ENCODE results near the gene DLX5.
A peak's percentile ranks its signal among the peaks of the same experiment; 100 is the strongest.
"Not testable (repeated sequence)": the region's sequence is repeated elsewhere in the genome, so short reads cannot be mapped to it uniquely, and the experiment has no call there.

The DLX5 gene

DNA sequence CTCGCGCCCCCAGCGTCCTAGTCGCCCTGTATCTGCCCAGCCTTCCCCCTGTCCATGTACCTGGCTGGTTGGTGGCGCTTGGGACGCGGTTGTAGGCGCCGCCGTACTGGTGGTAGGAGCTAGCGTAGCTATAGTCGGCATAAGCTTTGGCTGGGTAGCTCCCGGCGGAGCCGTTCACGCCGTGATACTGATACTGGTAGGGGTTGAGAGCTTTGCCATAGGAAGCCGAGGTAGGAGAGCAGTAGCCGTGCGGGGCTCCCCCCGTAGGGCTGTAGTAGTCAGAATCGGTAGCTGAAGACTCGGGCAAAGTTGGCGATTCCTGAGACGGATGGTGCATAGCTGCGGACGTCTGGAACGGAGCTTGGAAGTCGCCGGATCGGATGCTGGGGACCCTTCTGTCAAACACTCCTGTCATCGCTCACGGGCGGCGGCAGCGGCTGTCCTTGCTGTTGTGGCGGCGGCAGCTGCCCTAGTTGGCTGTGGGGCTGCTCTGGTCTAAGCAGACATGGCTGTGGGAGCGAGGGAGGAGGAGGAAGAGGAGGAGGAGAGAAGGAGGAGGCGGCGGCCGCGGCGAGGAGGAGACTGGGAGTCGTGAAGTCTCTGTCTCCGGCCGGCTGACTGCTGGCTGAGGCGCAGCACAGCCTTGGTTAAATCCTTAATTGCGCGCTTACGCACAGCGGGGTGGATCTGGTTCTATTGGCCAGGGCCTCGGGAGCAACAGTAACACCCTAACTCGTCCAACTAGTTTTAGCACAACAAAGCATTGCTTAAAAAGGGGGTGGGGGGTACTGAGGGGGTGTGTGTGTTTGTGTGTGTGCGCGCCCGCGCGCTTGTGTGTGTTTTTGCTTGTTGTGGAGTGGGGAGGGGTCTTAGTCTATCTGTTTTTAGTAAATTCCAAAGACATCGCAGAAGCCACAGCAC, at the start of gene DLX5:
TSS of gene DLX5 (minus strand) at position 623 of the 921 bp plus-strand sequence. CDS start at position 415, 208 bp downstream.
- DNase-seq (ENCODE audit: low read depth), result peak; percentile 10

DNA sequence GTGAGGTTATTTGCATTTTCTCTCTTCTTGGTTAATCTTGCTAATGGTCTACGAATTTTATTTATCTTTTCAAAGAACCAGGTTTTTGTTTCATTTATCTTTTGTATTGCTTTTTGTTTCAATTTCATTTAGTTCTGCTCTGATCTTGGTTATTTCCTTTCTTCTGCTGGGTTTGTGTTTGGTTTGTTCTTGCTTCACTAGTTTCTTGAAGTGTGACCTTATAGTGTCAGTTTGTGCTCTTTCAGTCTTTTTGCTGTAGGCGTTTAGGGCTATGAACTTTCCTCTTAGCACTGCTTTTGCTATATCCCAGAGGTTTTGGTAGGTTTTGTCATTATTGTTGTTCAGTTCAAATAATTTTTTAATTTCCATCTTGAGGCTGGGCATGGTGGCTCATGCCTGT, 47.4 kb upstream of the DLX5 start:
- not testable (repeated sequence) for DNase-seq (ENCODE audit: low read depth)

DNA sequence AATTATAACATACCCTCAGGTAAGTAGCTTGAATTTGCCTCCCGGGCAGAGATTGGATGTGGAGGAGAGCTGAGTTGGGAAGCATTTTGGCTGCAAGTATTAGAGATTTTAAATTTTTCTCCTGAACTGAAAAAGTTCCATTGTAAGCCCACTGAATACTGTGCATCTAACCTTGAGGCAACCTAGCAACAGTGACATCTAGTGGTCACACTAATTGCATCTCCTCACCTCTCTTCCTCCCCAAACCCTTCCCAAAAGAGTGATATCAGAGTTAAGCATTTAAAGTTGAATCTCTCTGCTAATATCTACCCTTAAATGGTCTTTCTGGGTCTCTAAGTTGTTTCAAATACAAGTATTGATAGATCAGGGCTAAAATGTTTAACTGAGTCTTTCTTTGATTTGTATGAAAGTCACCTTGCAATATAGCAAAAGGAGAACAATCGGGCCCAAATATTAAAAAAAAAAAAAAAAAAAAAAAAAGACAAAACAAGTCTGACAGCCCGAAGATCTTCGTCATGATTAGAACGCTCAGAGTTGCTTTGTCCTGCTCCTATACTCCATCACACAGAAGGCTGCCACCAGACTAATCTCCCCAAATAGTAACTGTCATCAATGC, 40.4 kb upstream of the DLX5 start:
- DNase-seq (ENCODE audit: low read depth), result peak; percentile 11

DNA sequence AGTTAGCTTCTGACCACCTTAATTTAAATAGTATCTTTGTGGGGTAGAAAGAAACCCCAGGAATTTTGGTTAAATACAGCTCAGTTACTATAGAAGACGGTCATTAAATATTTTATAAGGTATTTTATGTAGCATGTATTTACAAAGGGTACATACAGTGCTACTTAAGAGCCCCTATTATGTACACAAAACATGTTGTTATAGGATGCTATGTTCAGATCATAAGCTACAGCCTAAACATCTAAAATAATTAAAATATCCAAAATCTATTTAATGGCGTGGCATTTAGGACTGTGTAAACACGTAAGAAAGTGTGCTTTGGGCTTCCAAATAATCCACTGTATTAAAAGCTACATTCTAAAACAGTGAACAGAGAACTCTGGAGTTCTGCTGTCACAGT, 39.4 kb upstream of the DLX5 start:
- DNase-seq (ENCODE audit: low read depth), result no peak

DNA sequence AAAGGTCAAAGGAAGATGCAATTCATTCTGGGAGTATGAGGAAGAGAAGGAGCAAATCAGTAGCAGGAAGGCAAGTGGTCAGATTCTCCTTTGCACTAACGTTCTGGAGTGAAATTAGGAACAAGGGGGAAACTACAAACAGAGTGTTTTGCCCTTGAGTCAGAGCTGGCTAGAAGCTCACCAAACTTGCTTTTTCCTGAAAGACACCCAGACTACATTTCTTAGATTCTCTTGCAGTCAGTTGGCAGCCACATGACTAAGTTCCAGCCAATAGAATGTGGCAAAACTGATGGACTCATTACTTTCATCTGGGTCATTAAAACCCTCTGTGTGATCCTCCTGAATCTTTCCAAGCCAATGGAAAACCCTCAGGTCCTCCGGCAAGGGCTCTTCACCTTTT, 18.6 kb upstream of the DLX5 start:
- DNase-seq (ENCODE audit: low read depth), result peak; percentile 33

DNA sequence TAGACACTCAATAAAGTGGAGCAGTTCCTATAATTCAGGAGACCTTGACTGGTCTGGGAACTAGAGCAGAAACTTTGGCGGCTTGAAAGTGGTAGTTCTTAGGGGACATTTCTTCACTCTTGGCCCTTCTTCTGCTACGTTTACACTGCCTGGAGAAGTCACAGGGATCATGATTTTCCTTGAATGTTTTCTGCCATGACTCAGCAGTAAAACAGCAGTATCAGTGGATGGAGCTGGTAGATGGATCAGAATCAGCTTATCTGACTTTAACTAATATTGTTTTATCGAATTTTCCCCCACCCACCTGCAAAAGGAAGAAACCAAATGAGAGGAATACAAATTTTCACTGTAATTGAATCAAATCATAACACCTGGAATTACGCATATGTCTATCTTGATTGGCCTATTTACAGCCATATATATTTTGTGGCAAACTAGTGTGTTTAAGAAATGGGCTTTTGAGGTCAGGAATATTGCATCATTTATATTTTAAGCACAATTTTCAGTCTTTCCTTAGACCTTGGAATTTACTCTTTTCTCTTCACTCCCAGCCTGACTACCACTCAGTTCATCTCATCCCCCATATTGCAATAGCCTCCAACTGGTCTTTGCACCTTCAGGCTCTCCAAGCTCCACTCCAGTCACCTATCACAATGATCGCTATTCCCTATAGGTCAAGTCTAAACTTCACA, 14.9 kb upstream of the DLX5 start:
- DNase-seq (ENCODE audit: low read depth), result no peak

DNA sequence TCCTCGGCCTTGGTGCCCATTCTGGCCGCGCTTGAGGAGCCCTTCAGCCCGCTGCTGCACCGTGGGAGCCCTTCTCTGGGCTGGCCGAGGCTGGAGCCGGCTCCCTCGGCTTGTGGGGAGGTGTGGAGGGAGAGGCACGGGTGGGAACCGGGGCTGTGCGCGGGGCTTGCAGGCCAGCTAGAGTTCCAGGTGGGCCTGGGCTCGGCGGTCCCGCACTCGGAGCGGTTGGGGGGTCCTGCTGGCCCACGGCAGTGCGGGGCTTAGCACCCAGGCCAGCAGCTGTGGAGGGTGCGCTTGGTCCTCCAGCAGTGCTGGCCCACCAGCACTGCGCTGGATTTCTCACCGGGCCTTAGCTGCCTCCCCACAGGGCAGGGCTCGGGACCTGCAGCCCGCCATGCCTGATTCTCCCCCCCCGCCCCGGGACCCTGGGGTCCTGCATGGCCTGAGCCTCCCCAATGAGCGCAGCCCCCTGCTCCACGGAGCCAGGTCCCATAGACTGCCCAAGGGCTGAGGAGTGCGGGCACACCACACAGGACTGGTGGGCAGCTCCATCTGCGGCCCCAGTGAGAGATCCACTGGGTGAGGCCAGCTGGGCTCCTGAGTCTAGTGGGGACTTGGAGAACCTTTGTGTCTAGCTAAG, 9.7 kb upstream of the DLX5 start:
- DNase-seq (ENCODE audit: low read depth), result not testable (repeated sequence)

DNA sequence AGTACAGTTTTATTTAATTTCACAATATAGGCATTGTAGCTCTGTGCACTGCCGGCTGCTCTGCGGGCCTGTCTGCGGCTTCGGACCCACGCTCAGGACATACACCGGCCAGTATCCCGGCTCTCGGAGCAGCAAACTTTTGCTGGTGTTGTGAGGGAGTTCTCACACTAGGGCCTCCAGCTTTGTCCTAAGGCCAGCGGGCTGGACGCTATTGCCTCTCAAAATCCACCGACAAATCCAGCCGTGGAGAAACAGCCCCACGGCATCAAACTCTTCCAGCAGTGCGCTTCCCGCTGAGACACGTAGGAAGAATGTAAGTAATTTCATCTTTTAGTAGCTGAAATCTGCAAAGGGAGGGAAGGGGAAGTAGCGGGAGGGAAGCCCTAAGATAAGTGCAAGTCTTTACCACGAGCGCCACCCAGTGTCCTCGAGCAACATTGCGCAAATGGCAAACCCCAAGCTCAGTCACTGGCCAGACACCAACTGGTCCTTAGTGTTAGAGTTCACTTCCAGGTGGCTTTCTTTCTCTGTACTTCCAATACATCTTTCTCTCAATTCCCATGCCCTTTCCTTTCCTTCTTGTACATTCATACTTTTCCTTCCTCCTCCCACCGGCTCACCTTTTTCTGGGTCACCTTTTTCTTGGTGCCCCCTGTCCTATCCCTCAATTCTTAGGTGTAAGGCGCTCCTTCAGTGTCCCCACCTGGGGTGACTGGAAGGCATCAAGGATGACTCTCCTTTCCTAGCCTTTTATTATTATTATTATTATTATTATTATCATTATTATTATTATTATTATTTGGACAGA, 3.0 kb upstream of the DLX5 start:
- peak; percentile 53 for DNase-seq (ENCODE audit: low read depth)

DNA sequence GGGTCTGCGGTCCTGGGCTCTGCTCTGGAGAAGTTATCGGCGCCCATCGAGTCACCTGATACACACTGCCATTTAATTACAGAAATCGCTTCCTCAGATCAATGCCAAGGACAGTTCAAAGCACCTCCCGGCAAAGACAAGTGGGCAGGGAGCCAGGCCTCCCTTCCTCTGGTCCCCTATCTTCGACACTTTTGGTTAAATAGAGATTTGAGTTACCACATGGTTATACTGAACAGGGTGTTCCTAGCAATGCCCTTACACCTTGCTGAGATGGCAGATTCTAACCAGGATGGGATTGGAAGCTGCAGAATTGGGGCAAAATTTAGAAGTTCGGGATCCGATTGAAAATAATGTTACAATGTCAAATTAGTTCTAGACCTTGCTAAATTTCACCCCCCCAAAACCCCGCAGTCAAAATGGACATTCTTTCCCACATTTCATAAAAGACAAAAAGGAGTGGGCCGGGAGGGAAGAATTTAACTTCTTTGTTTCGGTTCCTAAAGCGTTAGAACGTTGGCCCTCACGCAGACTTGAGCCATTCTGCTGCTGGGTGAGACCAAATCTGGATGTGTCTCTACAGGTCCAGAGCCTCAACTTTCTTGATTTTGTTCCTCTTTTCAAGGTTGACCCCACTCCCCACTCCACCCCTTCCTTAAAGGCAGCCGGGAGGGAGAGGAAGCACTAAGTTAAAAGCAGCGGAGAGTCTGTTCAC, 2.2 kb upstream of the DLX5 start:
- no peak for DNase-seq (ENCODE audit: low read depth)

DNA sequence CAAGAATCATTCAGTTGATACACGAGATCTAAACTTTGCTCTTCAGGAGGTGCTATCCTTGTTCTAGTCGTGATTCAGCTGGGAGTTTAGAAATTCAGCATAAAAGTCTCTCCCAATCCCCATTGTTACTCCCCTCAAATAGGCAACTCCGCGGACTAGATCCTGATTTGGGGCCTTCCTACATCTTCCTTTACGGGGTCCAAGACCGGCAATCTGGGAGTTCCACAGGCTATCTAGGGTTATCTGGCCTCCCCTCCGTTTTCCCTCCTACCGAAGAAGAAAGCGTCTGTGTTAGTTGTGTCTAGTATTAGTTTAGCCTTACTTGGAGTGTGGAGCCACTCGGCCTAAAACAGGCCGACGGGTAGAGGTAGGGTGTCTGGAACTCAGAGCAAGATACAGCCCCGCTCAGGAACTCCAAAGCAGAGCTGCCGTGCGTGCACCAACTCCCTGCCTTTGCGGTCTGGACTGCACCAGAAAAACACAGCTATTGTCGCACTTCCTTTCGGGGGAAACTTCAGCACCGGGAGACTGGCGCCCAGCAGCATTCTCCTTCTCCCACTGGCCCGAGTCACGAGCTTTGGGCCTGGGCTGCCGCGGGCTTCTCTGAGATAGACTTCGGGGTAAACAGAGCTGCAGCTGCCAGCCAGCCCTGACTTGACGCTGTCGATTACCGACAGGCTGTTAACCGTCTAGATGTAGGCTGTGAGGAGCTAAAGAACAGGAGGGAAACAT, 1.5 kb upstream of the DLX5 start:
- DNase-seq (ENCODE audit: low read depth), result no peak

DNA sequence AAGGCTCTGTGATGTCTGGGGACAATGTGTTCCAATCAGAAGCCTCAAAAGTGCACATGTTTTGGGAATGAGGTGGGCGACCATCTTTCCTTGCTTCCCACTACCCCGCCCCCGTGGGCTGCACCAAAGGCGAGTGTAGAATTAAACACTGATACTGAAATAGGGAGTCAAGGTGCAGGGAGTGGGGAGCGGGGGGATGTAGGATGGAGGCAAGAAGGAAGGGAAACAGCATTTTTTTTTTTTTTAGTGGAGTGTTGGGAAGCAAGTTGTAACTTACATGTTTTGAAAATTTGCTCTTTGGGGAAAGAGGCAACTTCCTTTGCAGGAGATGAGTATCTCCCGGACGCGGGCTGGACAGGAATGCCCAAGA, 484 bp upstream of the DLX5 start:
- DNase-seq (ENCODE audit: low read depth), result no peak

DNA sequence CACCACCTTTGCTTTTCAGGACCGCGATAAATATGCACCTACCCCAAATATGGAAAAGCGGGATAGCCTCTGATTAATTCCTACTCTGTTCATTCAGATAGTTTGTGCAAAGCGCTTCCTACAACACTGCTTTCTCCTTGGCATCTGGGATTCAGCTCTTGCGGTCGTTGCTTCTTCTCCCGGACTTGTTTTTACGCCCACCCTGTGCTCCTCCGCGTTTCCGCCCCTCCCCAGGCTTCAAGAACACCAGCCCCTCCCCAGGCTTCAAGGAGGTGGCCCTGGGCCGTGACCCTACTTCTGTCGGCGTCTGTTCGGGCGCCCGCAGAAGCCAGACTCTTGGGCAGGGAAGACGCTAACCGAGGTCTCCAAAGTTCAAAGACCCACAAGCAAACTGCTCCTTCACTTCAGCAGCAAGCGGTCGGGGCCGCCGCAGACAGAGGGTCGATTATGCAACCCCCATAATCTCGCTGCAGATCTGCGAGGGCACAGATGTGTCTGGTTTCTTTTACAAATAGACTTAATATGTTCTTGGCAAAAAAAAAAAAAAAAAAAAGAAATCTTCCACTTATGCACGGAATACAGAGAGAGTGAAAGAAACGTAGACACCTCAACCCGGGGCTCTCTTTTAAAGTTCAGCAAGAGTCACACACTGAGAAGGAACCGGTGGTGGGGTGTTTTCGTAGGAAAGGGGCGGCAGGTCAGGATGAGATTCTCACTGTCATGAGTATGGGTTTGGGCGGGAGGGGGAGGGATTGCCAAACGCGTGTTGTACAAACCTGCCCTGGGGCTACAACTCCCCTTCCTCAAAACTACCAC, 1.9 kb downstream of the DLX5 start:
- DNase-seq (ENCODE audit: low read depth), result no peak

DNA sequence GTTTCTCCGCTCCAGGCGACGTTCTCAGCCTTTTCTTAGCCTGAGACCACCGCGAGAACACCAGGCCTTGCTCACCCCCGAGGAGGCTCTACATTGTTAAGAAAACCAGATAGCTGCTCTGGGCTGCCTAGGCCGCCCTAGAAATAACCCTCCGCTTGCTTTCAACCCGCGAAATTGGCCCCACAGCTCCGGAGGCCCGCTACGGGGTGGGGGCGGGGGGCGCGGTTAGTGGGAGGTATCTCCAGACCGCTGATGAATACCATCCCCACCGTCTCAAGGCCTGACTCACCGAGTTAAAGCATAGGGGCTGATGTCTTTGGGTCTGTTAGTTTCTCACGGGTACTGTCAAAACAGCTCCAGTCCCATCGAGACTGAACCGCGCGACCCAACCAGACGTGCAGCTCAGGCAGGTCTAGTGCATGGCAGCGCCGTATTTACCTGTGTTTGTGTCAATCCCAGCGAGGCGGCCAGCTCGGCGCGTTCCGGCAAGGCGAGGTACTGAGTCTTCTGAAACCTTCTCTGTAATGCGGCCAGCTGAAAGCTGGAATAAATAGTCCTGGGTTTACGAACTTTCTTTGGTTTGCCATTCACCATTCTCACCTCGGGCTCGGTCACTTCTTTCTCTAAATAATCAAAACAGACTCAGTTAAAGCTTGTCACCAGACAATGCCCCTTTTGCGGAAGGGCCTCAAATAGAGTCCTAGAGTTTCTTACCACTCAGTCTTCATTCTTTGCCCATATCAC, 2.7 kb downstream of the DLX5 start:
- no peak for DNase-seq (ENCODE audit: low read depth)

DNA sequence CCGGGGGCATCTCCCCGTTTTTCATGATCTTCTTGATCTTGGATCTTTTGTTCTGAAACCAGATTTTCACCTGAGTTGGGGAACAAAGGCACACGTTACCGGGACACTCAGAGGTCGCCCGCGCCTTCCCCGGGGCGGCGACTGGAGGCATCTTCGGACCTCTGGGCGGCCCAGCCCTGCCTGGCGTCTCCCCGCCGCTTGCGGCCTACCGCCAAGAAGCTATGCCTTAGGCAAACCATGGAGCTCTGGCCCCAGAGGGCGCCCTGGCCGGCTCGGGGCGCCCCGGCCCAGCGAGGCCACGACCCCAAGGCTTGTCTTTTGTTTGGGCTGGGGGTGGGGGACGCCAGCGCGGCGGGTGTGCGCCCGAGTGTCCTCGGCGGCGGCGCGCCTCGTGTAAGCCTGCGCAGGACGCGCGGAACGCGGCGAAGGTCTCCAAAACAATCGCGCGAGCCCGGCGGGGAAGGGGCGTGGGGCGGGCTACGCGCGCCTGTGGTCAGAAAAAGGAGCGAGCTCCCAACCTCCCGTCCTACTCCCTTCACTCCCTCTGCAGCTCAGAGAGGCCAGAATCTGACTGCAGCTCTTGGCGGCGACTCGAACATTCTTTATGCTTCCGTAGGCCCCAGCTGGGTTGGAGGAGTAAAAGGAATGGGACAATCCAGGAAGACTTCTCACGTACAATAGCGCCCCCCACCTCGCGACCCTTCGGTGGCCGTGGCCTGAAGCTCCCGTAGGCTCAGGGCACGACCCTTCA, 3.5 kb downstream of the DLX5 start:
- no peak for DNase-seq (ENCODE audit: low read depth)

DNA sequence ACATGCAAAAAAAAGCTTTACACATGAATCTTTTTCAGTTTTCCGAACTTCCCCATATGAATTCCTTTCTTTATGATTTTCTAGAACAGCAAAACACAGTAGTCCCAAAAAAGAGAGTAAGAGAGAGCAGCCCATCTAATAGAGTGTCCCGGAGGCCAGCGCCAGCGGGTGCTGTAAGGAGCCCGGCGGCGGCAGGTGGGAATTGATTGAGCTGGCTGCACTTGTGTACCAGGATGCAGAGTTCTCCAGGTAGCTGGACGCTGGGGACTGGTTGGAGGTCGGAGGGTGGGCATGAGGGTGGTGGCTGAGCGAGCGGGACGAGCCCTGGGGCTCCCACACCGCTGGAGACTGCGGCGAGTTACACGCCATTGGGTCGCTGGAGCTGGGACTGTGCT, 4.0 kb downstream of the DLX5 start:
- DNase-seq (ENCODE audit: low read depth), result no peak

DNA sequence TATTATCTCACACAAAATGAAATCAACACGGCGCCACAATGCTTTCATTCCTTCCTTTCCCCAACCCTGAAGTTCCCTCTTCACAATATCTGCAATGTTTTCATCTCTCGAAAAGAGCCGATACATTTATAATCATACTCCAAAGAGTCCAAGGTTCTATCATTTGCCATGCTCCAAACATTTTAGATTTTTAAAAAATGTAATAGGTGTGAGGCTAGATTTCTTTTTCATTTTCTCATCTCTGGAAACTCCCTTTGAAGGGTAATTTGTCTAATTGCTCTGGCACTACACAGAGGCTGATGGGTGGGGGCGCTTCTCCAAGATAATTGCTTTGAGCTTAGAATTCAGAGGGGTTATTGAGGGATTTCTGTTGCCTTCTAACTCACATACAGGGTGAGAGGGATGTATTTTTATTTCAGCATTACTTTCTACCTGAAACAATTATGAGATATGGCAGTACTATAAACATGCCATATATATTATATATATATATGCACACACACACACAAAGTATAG, 4.9 kb downstream of the DLX5 start:
- no peak for DNase-seq (ENCODE audit: low read depth)

DNA sequence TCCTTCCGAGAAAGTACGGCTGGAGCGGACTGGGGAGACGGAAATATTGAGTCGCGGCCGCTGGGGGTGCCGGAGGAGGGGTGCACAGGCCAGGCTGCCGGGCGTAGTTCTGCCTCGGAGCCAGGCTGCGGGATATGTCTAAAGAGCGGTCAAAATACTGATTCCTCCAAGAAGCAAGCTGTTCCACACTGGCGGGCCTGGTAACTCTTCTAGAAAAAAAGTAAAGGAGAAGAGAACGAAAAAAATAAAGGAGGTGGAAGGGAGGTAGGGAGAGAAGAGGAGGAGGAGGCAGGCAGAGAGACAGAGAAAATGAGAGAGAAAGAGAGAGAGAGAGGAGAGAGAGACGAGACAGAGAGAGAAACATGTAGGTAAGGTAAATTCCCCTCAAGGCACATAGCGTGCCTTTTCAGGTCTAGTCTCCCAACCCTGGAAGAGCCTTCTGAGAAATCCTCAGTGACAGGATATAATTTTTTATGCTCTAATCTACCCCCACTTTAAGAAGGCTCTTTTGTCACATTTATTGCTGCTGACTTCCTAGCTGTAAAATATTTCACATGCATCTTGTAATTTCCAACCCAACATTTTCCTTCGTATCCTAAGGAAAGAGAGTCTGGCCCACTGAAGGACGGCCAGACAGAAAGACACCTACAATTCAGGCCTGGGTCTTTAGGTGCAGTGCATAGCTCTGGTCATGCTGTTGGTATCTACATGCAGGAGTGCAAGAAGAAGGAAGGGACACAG, 5.7 kb downstream of the DLX5 start:
- DNase-seq (ENCODE audit: low read depth), result no peak
